Progenitor cell of endocrine pancreas (in vitro differentiated cells): ENCODE data around the gene USP15. TPM values are rescaled to one million over a fixed set of nuclear protein-coding genes. Genes with fewer than 3 reads are reported as not detected.

Experiments used
- DNase-seq: peaks from one replicate; pipeline ENCODE4 v3.0.0; 2021; ENCODE audit warnings: low spot score; ENCODE audit not compliant: unreplicated experiment
- H3K27ac Mint-ChIP-seq: 2 replicates; pipeline ENCODE4 v1.8.0; 2021; ENCODE audit warnings: mild to moderate bottlenecking, moderate library complexity, mixed read lengths
- H3K27me3 Mint-ChIP-seq: 2 replicates; pipeline ENCODE4 v1.8.0; 2021; ENCODE audit warnings: mixed read lengths
- H3K36me3 Mint-ChIP-seq: 2 replicates; pipeline ENCODE4 v1.8.0; 2022; ENCODE audit warnings: mixed read lengths; ENCODE audit not compliant: insufficient read depth
- H3K4me1 Mint-ChIP-seq: 2 replicates; pipeline ENCODE4 v1.8.0; 2021; ENCODE audit warnings: low read depth, mixed read lengths
- H3K4me3 Mint-ChIP-seq: 2 replicates; pipeline ENCODE4 v1.8.0; 2021; ENCODE audit warnings: low read depth, mild to moderate bottlenecking, moderate library complexity, mixed read lengths
- H3K9me3 Mint-ChIP-seq: 2 replicates; pipeline ENCODE4 v1.8.0; 2021; ENCODE audit warnings: low read depth, mixed read lengths
- CTCF ChIP-seq: fragments of 200-600 bp; sonication (generic); IDR thresholded peaks from one replicate; pipeline ENCODE4 v1.5.0; 2021; ENCODE audit warnings: antibody characterized with exemption, mild to moderate bottlenecking; ENCODE audit not compliant: unreplicated experiment
- total RNA-seq: library from RNA; stranded (reverse); gene quantifications from 2 replicates; pipeline ENCODE4 v1.2.1, GENCODE V29; 2021

The USP15 gene
- total RNA-seq, 1 donor from 2014 or later = 43.3 TPM

GRCh38 chr12:62345667-62346066 is 85.5 kb downstream of the USP15 start:
- Mint-ChIP-seq H3K9me3 (peaks cover 17% of the 10 kb centered on the region), H3K27me3 (no peaks in the 10 kb centered on the region), H3K4me3 (no peak overlapping the region), H3K36me3 (peaks cover 22% of the 10 kb centered on the region), H3K4me1 (no peaks in the 10 kb centered on the region), H3K27ac (no peak overlapping the region)
- no peak for TF ChIP-seq CTCF
- DNase-seq = no peak

GRCh38 chr12:62346817-62347216 is 86.6 kb downstream of the USP15 start:
- Mint-ChIP-seq H3K27ac (no peak overlapping the region), H3K4me1 (no peaks in the 10 kb centered on the region), H3K4me3 (no peak overlapping the region), H3K9me3 (peaks cover 16% of the 10 kb centered on the region), H3K36me3 (peaks cover 22% of the 10 kb centered on the region), H3K27me3 (no peaks in the 10 kb centered on the region)
- TF ChIP-seq CTCF = no peak
- no peak for DNase-seq

- no peak for DNase-seq
- Mint-ChIP-seq H3K27me3 (no peaks in the 10 kb centered on the region), H3K4me3 (no peak overlapping the region), H3K4me1 (no peaks in the 10 kb centered on the region), H3K27ac (no peak overlapping the region), H3K36me3 (peaks cover 22% of the 10 kb centered on the region), H3K9me3 (peaks cover 16% of the 10 kb centered on the region)
- no peak for TF ChIP-seq CTCF
Measured at GRCh38 chr12:62347922-62348650, 87.9 kb downstream of the USP15 start.

GRCh38 chr12:62350554-62350953 is 90.3 kb downstream of the USP15 start:
- Mint-ChIP-seq H3K36me3 (peaks cover 7% of the 10 kb centered on the region), H3K4me1 (no peaks in the 10 kb centered on the region), H3K27me3 (no peaks in the 10 kb centered on the region), H3K27ac (no peak overlapping the region), H3K4me3 (no peak overlapping the region), H3K9me3 (peaks cover 4% of the 10 kb centered on the region)
- no peak for DNase-seq
- TF ChIP-seq CTCF = no peak

- Mint-ChIP-seq H3K36me3 (peaks cover 3% of the 10 kb centered on the region), H3K27me3 (no peaks in the 10 kb centered on the region), H3K27ac (no peak overlapping the region)
Measured at GRCh38 chr12:62351326-62351725, 91.1 kb downstream of the USP15 start.

More at GRCh38 chr12:62351326-62351725, 91.1 kb downstream of the USP15 start:
- TF ChIP-seq CTCF = no peak
- H3K4me3 Mint-ChIP-seq = no peak overlapping the region
- DNase-seq = no peak
- H3K9me3 Mint-ChIP-seq = no peaks in the 10 kb centered on the region
- no peaks in the 10 kb centered on the region for H3K4me1 Mint-ChIP-seq
